Measurements from ENCODE around the gene LIX1. TPM values are rescaled to one million over a fixed set of nuclear protein-coding genes. Genes with fewer than 3 reads are reported as not detected.

The LIX1 gene
- polyA plus RNA-seq, 2 of the 4 experiments (the other 2 are of a cell fraction): not detected

- FAIRE-seq: no peak
- Histone ChIP-seq H3K4me3 (no peak overlapping the region), H3K9me3 (no peaks in the 10 kb centered on the region), H3K27ac (no peak overlapping the region), H3K4me1 (no peaks in the 10 kb centered on the region), H3K4me2 (no peak overlapping the region)
- POLR2A ChIA-PET: no interaction called here
- no peak for DNase-seq (ENCODE audit: low read depth in 1 of 2, low spot score in 1 of 2)
- WGBS (ENCODE audit: missing lambda C conversion rate): 55% methylated on average over 2 of the region's 2 CpGs
- TF ChIP-seq FOSL2 (IDR thresholded peaks at IDR 0.05) (no peak), FOSL2 (CRISPR knock-in tag; IDR thresholded peaks at IDR 0.05) (no peak), MYC (IDR thresholded peaks at IDR 0.05; ENCODE audit: borderline replicate concordance, low read length) (no peak), CTCF (IDR thresholded peaks at IDR 0.05) (no peak), ZC3H11A (IDR thresholded peaks at IDR 0.05) (no peak), KDM1A (IDR thresholded peaks at IDR 0.05; ENCODE audit: low read depth) (no peak), POLR2A (IDR thresholded peaks at IDR 0.05; ENCODE audit: low read length) (no peak), REST (IDR thresholded peaks at IDR 0.05) (no peak)
- ATAC-seq: no peak
- CTCF ChIA-PET: interaction anchor here (0.9 kb wide), 1 partner anchor 8 kb away, joined by 3 read pairs; no protein-coding TSS in a partner anchor
Measured at GRCh38 chr5:97119007-97119390, 23.4 kb downstream of the LIX1 start.

- ChIA-PET POLR2A (no interaction called here), CTCF (interaction anchor here (0.9 to 1.1 kb wide), 2 partner anchors 9 to 13 kb away, joined by 3 to 5 read pairs; no protein-coding TSS in a partner anchor)
- no peaks in the 10 kb centered on the region for H3K4me1 ChIP-seq
- no peak for TF ChIP-seq CBX8 (IDR thresholded peaks at IDR 0.05)
- TF ChIP-seq JUNB (IDR thresholded peaks at IDR 0.05): no peak
- no peak for TF ChIP-seq HOXB13 (CRISPR knock-in tag; IDR thresholded peaks at IDR 0.05; ENCODE audit: low read depth)
- no peak for TF ChIP-seq BCL3 (IDR thresholded peaks at IDR 0.05)
- no peak for TF ChIP-seq RARB (CRISPR knock-in tag; IDR thresholded peaks at IDR 0.05)
- no peak for TF ChIP-seq TP53 (CRISPR knock-in tag; IDR thresholded peaks at IDR 0.05)
- TF ChIP-seq USF2 (IDR thresholded peaks at IDR 0.05): no peak
- TF ChIP-seq CHD4 (IDR thresholded peaks at IDR 0.05; ENCODE audit: borderline replicate concordance): no peak
- TF ChIP-seq MAFK (IDR thresholded peaks at IDR 0.05; ENCODE audit: partially characterized antibody): no peak
- no peak for TF ChIP-seq KDM1A (IDR thresholded peaks at IDR 0.05; ENCODE audit: low read depth)
- no peak overlapping the region for H3K4me3 ChIP-seq
- WGBS (ENCODE audit: missing lambda C conversion rate): 17% methylated on average over 2 of the region's 2 CpGs
- no peak overlapping the region for H3K27ac ChIP-seq
- FAIRE-seq (no peak), DNase-seq (ENCODE audit: low read depth in 1 of 2, low spot score in 1 of 2) (no peak), ATAC-seq (no peak)
- no peak overlapping the region for H3K4me2 ChIP-seq
- no peaks in the 10 kb centered on the region for H3K9me3 ChIP-seq
Measured at GRCh38 chr5:97118261-97119006, 24.0 kb downstream of the LIX1 start.
